HepG2 (cell line): ENCODE data around the gene CPEB4. TPM values are rescaled to one million over a fixed set of nuclear protein-coding genes. Genes with fewer than 3 reads are reported as not detected.

Source experiments
- ATAD3A ChIP-seq: sonication (generic); formaldehyde crosslinking; IDR thresholded peaks from 2 replicates; pipeline ENCODE4 v1.4.0; 2020; ENCODE audit warnings: missing genetic modification reagents
- ATF7 ChIP-seq, 2 experiments: fragments of 450-650 bp in 1 of 2; sonication (generic) in 1 of 2; formaldehyde crosslinking in 1 of 2; IDR thresholded peaks; 2 replicates each; pipeline versions ENCODE4 v1.4.0 to v1.6.1; 2016 to 2020; ENCODE audit warnings: antibody characterized with exemption in 1 of 2, mild to moderate bottlenecking in 1 of 2, missing genetic modification reagents in 1 of 2
- ISL2 ChIP-seq: sonication (generic); formaldehyde crosslinking; IDR thresholded peaks from 2 replicates; pipeline ENCODE4 v1.5.0; 2020; ENCODE audit warnings: missing genetic modification reagents
- ZNF143 ChIP-seq: sonication (generic); formaldehyde crosslinking; IDR thresholded peaks from 2 replicates; pipeline ENCODE4 v1.4.0; 2020; ENCODE audit warnings: missing genetic modification reagents
- polyA plus RNA-seq, 8 experiments: library from polyadenylated mRNA; depleted of rRNA in 3 of 8; stranded (reverse) in 7 of 8; unstranded in 1 of 8; fragments of >200 nt; fragmentation: Illumina TruSeq in 4 of 8; extraction: Trizol in 4 of 8; gene quantifications; 2 replicates each; pipeline versions ENCODE4 v1.2.1 to v1.2.3, GENCODE V29; 2011 to 2016; ENCODE audit warnings: low read depth in 4 of 8, missing spikeins in 1 of 8, mixed read lengths in 1 of 8; ENCODE audit not compliant: insufficient read depth in 1 of 8
- total RNA-seq, 5 experiments: library from RNA; depleted of rRNA; stranded (reverse); fragments of >200 nt; fragmentation: Illumina TruSeq; extraction: Trizol; gene quantifications; 2 replicates each; pipeline ENCODE4 v1.2.3, GENCODE V29; 2016; ENCODE audit warnings: low read depth in 1 of 5
- TF ChIP-seq, protein P1 (sequence below): sonication (generic); formaldehyde crosslinking; IDR thresholded peaks from 2 replicates; pipeline ENCODE4 v1.5.1; 2020; ENCODE audit warnings: mild to moderate bottlenecking, missing genetic modification reagents, borderline replicate concordance
- TF ChIP-seq, protein P2 (sequence below): sonication (generic); formaldehyde crosslinking; IDR thresholded peaks from 2 replicates; pipeline ENCODE4 v1.4.0; 2020; ENCODE audit warnings: mild to moderate bottlenecking, missing genetic modification reagents
- TF ChIP-seq, protein P3 (sequence below): sonication (generic); formaldehyde crosslinking; IDR thresholded peaks from 2 replicates; pipeline ENCODE4 v1.4.0; 2020; ENCODE audit warnings: missing genetic modification reagents, low read depth, mild to moderate bottlenecking, borderline replicate concordance
- TF ChIP-seq, protein P4 (sequence below): IDR thresholded peaks from 2 replicates; pipeline ENCODE4 v1.6.1; 2016
- TF ChIP-seq, protein P5 (sequence below): sonication (generic); formaldehyde crosslinking; IDR thresholded peaks from 2 replicates; pipeline ENCODE4 v1.5.1; 2020; ENCODE audit warnings: mild to moderate bottlenecking, missing genetic modification reagents, moderate library complexity
- TF ChIP-seq, protein P6 (sequence below): sonication (generic); formaldehyde crosslinking; conservative IDR thresholded peaks from 2 replicates; pipeline ENCODE4 v1.4.0; 2020; ENCODE audit warnings: mild to moderate bottlenecking, missing genetic modification reagents, moderate library complexity

Gene CPEB4
- total and polyA plus RNA-seq, 2 of the 13 experiments (the other 11 are each of a cell fraction or from before 2014, with no cell fraction given): 7.7 to 26.7 TPM

DNA sequence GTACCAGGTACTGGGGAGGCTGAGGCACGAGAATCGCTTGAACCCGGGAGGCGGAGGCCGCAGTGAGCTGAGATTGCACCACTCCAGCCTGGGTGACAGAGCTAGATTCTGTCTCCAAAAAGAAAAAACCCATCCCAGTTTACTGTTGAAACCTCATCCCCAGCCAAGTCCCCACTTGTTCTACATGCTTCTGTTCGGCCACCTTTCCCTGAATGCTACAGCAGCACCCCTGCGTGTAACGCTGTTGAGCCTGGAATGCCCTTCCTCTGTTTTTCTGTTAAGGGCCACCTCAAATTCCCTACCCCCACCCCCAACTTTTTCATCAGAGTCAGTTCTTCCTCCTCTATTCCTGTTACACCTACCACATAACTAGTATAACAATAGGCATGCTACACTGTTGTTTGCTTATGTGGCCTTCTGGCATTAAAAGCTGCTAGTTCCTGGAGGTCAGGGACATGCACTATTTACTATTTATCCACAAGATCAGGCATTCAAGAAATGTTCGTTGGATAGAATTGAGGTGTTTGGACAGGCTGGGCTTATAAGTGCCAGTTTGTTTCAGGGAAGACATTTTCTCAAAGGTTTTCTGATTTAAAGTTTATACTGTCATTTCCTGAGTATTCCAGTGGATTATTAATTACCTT lies 53.7 kb downstream of the CPEB4 start (continued):
- TF ChIP-seq, protein P1, sequence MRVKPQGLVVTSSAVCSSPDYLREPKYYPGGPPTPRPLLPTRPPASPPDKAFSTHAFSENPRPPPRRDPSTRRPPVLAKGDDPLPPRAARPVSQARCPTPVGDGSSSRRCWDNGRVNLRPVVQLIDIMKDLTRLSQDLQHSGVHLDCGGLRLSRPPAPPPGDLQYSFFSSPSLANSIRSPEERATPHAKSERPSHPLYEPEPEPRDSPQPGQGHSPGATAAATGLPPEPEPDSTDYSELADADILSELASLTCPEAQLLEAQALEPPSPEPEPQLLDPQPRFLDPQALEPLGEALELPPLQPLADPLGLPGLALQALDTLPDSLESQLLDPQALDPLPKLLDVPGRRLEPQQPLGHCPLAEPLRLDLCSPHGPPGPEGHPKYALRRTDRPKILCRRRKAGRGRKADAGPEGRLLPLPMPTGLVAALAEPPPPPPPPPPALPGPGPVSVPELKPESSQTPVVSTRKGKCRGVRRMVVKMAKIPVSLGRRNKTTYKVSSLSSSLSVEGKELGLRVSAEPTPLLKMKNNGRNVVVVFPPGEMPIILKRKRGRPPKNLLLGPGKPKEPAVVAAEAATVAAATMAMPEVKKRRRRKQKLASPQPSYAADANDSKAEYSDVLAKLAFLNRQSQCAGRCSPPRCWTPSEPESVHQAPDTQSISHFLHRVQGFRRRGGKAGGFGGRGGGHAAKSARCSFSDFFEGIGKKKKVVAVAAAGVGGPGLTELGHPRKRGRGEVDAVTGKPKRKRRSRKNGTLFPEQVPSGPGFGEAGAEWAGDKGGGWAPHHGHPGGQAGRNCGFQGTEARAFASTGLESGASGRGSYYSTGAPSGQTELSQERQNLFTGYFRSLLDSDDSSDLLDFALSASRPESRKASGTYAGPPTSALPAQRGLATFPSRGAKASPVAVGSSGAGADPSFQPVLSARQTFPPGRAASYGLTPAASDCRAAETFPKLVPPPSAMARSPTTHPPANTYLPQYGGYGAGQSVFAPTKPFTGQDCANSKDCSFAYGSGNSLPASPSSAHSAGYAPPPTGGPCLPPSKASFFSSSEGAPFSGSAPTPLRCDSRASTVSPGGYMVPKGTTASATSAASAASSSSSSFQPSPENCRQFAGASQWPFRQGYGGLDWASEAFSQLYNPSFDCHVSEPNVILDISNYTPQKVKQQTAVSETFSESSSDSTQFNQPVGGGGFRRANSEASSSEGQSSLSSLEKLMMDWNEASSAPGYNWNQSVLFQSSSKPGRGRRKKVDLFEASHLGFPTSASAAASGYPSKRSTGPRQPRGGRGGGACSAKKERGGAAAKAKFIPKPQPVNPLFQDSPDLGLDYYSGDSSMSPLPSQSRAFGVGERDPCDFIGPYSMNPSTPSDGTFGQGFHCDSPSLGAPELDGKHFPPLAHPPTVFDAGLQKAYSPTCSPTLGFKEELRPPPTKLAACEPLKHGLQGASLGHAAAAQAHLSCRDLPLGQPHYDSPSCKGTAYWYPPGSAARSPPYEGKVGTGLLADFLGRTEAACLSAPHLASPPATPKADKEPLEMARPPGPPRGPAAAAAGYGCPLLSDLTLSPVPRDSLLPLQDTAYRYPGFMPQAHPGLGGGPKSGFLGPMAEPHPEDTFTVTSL (CRISPR knock-in tag): peak; percentile 89; the same call in 1 of the 2 replicates
- TF ChIP-seq ATAD3A (CRISPR knock-in tag): no peak
- no peak for TF ChIP-seq ZNF143 (CRISPR knock-in tag)
- TF ChIP-seq, protein P2, sequence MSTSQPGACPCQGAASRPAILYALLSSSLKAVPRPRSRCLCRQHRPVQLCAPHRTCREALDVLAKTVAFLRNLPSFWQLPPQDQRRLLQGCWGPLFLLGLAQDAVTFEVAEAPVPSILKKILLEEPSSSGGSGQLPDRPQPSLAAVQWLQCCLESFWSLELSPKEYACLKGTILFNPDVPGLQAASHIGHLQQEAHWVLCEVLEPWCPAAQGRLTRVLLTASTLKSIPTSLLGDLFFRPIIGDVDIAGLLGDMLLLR (CRISPR knock-in tag): no peak
- TF ChIP-seq, protein P3, sequence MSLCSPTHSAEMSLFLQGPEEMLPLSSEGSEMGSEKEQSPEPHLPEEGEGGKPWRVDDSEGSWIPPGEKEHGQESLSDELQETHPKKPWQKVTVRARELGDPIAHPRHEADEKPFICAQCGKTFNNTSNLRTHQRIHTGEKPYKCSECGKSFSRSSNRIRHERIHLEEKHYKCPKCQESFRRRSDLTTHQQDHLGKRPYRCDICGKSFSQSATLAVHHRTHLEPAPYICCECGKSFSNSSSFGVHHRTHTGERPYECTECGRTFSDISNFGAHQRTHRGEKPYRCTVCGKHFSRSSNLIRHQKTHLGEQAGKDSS (CRISPR knock-in tag): no peak
- TF ChIP-seq, protein P4, sequence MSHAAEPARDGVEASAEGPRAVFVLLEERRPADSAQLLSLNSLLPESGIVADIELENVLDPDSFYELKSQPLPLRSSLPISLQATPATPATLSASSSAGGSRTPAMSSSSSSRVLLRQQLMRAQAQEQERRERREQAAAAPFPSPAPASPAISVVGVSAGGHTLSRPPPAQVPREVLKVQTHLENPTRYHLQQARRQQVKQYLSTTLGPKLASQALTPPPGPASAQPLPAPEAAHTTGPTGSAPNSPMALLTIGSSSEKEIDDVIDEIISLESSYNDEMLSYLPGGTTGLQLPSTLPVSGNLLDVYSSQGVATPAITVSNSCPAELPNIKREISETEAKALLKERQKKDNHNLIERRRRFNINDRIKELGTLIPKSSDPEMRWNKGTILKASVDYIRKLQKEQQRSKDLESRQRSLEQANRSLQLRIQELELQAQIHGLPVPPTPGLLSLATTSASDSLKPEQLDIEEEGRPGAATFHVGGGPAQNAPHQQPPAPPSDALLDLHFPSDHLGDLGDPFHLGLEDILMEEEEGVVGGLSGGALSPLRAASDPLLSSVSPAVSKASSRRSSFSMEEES (CRISPR knock-in tag): peak; percentile 72
- peak; percentile 89 for TF ChIP-seq ISL2 (CRISPR knock-in tag)
- TF ChIP-seq ATF7 (IDR thresholded peaks at IDR 0.05): no peak
- TF ChIP-seq ATF7 (CRISPR knock-in tag; IDR thresholded peaks at IDR 0.05): peak; percentile 37; the same call in 1 of the 2 replicates
- TF ChIP-seq, protein P5, sequence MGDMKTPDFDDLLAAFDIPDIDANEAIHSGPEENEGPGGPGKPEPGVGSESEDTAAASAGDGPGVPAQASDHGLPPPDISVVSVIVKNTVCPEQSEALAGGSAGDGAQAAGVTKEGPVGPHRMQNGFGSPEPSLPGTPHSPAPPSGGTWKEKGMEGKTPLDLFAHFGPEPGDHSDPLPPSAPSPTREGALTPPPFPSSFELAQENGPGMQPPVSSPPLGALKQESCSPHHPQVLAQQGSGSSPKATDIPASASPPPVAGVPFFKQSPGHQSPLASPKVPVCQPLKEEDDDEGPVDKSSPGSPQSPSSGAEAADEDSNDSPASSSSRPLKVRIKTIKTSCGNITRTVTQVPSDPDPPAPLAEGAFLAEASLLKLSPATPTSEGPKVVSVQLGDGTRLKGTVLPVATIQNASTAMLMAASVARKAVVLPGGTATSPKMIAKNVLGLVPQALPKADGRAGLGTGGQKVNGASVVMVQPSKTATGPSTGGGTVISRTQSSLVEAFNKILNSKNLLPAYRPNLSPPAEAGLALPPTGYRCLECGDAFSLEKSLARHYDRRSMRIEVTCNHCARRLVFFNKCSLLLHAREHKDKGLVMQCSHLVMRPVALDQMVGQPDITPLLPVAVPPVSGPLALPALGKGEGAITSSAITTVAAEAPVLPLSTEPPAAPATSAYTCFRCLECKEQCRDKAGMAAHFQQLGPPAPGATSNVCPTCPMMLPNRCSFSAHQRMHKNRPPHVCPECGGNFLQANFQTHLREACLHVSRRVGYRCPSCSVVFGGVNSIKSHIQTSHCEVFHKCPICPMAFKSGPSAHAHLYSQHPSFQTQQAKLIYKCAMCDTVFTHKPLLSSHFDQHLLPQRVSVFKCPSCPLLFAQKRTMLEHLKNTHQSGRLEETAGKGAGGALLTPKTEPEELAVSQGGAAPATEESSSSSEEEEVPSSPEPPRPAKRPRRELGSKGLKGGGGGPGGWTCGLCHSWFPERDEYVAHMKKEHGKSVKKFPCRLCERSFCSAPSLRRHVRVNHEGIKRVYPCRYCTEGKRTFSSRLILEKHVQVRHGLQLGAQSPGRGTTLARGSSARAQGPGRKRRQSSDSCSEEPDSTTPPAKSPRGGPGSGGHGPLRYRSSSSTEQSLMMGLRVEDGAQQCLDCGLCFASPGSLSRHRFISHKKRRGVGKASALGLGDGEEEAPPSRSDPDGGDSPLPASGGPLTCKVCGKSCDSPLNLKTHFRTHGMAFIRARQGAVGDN (CRISPR knock-in tag): peak; percentile 70
- TF ChIP-seq, protein P6, sequence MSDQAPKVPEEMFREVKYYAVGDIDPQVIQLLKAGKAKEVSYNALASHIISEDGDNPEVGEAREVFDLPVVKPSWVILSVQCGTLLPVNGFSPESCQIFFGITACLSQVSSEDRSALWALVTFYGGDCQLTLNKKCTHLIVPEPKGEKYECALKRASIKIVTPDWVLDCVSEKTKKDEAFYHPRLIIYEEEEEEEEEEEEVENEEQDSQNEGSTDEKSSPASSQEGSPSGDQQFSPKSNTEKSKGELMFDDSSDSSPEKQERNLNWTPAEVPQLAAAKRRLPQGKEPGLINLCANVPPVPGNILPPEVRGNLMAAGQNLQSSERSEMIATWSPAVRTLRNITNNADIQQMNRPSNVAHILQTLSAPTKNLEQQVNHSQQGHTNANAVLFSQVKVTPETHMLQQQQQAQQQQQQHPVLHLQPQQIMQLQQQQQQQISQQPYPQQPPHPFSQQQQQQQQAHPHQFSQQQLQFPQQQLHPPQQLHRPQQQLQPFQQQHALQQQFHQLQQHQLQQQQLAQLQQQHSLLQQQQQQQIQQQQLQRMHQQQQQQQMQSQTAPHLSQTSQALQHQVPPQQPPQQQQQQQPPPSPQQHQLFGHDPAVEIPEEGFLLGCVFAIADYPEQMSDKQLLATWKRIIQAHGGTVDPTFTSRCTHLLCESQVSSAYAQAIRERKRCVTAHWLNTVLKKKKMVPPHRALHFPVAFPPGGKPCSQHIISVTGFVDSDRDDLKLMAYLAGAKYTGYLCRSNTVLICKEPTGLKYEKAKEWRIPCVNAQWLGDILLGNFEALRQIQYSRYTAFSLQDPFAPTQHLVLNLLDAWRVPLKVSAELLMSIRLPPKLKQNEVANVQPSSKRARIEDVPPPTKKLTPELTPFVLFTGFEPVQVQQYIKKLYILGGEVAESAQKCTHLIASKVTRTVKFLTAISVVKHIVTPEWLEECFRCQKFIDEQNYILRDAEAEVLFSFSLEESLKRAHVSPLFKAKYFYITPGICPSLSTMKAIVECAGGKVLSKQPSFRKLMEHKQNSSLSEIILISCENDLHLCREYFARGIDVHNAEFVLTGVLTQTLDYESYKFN (CRISPR knock-in tag): peak; percentile 94
